Neural progenitor cell (in vitro differentiated cells): ENCODE measurements around the gene GRIK1. TPM values are rescaled to one million over a fixed set of nuclear protein-coding genes. Genes with fewer than 3 reads are reported as not detected.

Experiments used
- DNase-seq: peaks from one replicate; pipeline ENCODE4 v3.0.0-alpha.2; 2016; ENCODE audit warnings: low spot score
- H2AFZ ChIP-seq: fragments of 200-600 bp; sonication (generic); replicated peaks from 2 replicates; pipeline ENCODE4 v1.6.1; 2016; ENCODE audit warnings: antibody characterized with exemption
- H3F3A ChIP-seq: fragments of 200-600 bp; sonication (generic); 2 replicates; pipeline ENCODE4 v1.6.1; 2016; ENCODE audit warnings: antibody characterized with exemption, low read depth
- H3K27ac ChIP-seq: fragments of 200-600 bp; sonication (generic); 2 replicates; pipeline ENCODE4 v1.5.1; 2016; ENCODE audit warnings: mild to moderate bottlenecking
- H3K27me3 ChIP-seq: fragments of 200-600 bp; sonication (generic); 2 replicates; pipeline ENCODE4 v1.6.1; 2016; ENCODE audit warnings: mild to moderate bottlenecking, moderate library complexity
- H3K36me3 ChIP-seq: fragments of 200-600 bp; sonication (generic); 2 replicates; pipeline ENCODE4 v1.5.1; 2016
- H3K4me1 ChIP-seq: fragments of 200-600 bp; sonication (generic); 2 replicates; pipeline ENCODE4 v1.6.1; 2016; ENCODE audit warnings: mixed run types
- H3K4me2 ChIP-seq: fragments of 200-600 bp; sonication (generic); 2 replicates; pipeline ENCODE4 v1.6.1; 2016
- H3K4me3 ChIP-seq: fragments of 200-600 bp; sonication (generic); 2 replicates; pipeline ENCODE4 v1.5.1; 2016
- H3K79me2 ChIP-seq: fragments of 200-600 bp; sonication (generic); 2 replicates; pipeline ENCODE4 v1.6.1; 2016; ENCODE audit warnings: low read depth
- H3K9ac ChIP-seq: fragments of 200-600 bp; sonication (generic); 2 replicates; pipeline ENCODE4 v1.6.1; 2016
- H3K9me3 ChIP-seq: fragments of 200-600 bp; sonication (generic); 2 replicates; pipeline ENCODE4 v1.5.1; 2016; ENCODE audit warnings: low read depth
- H4K20me1 ChIP-seq: fragments of 200-600 bp; sonication (generic); 2 replicates; pipeline ENCODE4 v1.6.1; 2016; ENCODE audit warnings: low read depth
- H3K27ac Mint-ChIP-seq: 3 replicates; pipeline ENCODE4 v1.8.0; 2021; ENCODE audit warnings: mixed read lengths
- H3K27me3 Mint-ChIP-seq: 2 replicates; pipeline ENCODE4 v1.8.0; 2022; ENCODE audit warnings: low read depth, mild to moderate bottlenecking, inconsistent platforms, moderate library complexity, mixed read lengths; ENCODE audit not compliant: insufficient read depth
- H3K36me3 Mint-ChIP-seq: 3 replicates; pipeline ENCODE4 v1.8.0; 2021; ENCODE audit warnings: mixed read lengths
- H3K4me1 Mint-ChIP-seq: 3 replicates; pipeline ENCODE4 v1.8.0; 2021; ENCODE audit warnings: mixed read lengths
- H3K4me3 Mint-ChIP-seq: 3 replicates; pipeline ENCODE4 v1.8.0; 2021; ENCODE audit warnings: mild to moderate bottlenecking, moderate library complexity, mixed read lengths
- H3K9me3 Mint-ChIP-seq: 3 replicates; pipeline ENCODE4 v1.8.0; 2020; ENCODE audit warnings: mixed read lengths
- CTCF ChIP-seq: fragments of 200-600 bp; sonication (generic); IDR thresholded peaks from 2 replicates; pipeline ENCODE4 v1.5.1; 2017; ENCODE audit warnings: antibody characterized with exemption, mild to moderate bottlenecking
- EZH2 ChIP-seq: fragments of 200-600 bp; sonication (generic); IDR thresholded peaks from 2 replicates; pipeline ENCODE4 v1.6.1; 2017; ENCODE audit warnings: antibody characterized with exemption, mild to moderate bottlenecking, moderate library complexity
- EZH2phosphoT487 ChIP-seq: fragments of 200-600 bp; sonication (generic); IDR thresholded peaks from 2 replicates; pipeline ENCODE4 v1.6.1; 2017; ENCODE audit warnings: antibody characterized with exemption
- total RNA-seq: library from RNA; depleted of rRNA; stranded (reverse); fragments of >200 nt; gene quantifications from 2 replicates; pipeline ENCODE4 v1.2.3, GENCODE V29; 2015; ENCODE audit warnings: low replicate concordance

The GRIK1 gene
- total RNA-seq, 1 donor from 2014 or later: 1.6 TPM

GRCh38 chr21:29829564-29830275 is 110.1 kb downstream of the GRIK1 start:
- H3K27ac Mint-ChIP-seq: peak overlapping the region; percentile 19
- no peak overlapping the region for H3K4me3 Mint-ChIP-seq
- H4K20me1 ChIP-seq: no peaks in the 10 kb centered on the region
- no peaks in the 10 kb centered on the region for H3K9me3 ChIP-seq
- H3K4me1 ChIP-seq: no peaks in the 10 kb centered on the region
- H3K27me3 Mint-ChIP-seq: no peaks in the 10 kb centered on the region
- no peaks in the 10 kb centered on the region for H3K36me3 ChIP-seq
- no peak overlapping the region for H3K27ac ChIP-seq
- H3F3A ChIP-seq: no peaks in the 10 kb centered on the region
- H3K4me1 Mint-ChIP-seq: peaks cover 17% of the 10 kb centered on the region
- TF ChIP-seq EZH2 (no peak), EZH2phosphoT487 (no peak), CTCF (no peak)
- no peaks in the 10 kb centered on the region for H3K79me2 ChIP-seq
- peaks cover 9% of the 10 kb centered on the region for H3K36me3 Mint-ChIP-seq
- H3K9ac ChIP-seq: no peak overlapping the region
- H3K4me2 ChIP-seq: no peak overlapping the region
- no peak overlapping the region for H2AFZ ChIP-seq
- no peak overlapping the region for H3K4me3 ChIP-seq
- H3K9me3 Mint-ChIP-seq: peaks cover 30% of the 10 kb centered on the region
- DNase-seq: no peak
- no peaks in the 10 kb centered on the region for H3K27me3 ChIP-seq

- Histone ChIP-seq H3K27ac (no peak overlapping the region), H3K36me3 (no peaks in the 10 kb centered on the region), H3K4me1 (no peaks in the 10 kb centered on the region), H2AFZ (no peak overlapping the region), H4K20me1 (no peaks in the 10 kb centered on the region), H3K9me3 (no peaks in the 10 kb centered on the region), H3K27me3 (no peaks in the 10 kb centered on the region), H3K79me2 (no peaks in the 10 kb centered on the region), H3K9ac (no peak overlapping the region), H3F3A (no peaks in the 10 kb centered on the region), H3K4me2 (no peak overlapping the region), H3K4me3 (no peak overlapping the region)
- peaks cover 23% of the 10 kb centered on the region for H3K4me1 Mint-ChIP-seq
- no peak overlapping the region for H3K4me3 Mint-ChIP-seq
- no peak for DNase-seq
- TF ChIP-seq EZH2 (no peak), EZH2phosphoT487 (no peak), CTCF (no peak)
- peaks cover 19% of the 10 kb centered on the region for H3K9me3 Mint-ChIP-seq
- H3K27ac Mint-ChIP-seq: no peak overlapping the region
- H3K36me3 Mint-ChIP-seq: peaks cover 6% of the 10 kb centered on the region
- no peaks in the 10 kb centered on the region for H3K27me3 Mint-ChIP-seq
These were observed 112.1 kb downstream of the GRIK1 start for GRCh38 chr21:29827647-29828046.

- no peaks in the 10 kb centered on the region for H3K4me1 ChIP-seq
- H3K4me1 Mint-ChIP-seq: peaks cover 23% of the 10 kb centered on the region
- peaks cover 6% of the 10 kb centered on the region for H3K36me3 Mint-ChIP-seq
- H3K27me3 ChIP-seq: no peaks in the 10 kb centered on the region
- H3K4me2 ChIP-seq: no peak overlapping the region
- H3K9me3 ChIP-seq: no peaks in the 10 kb centered on the region
- H3K36me3 ChIP-seq: no peaks in the 10 kb centered on the region
- no peaks in the 10 kb centered on the region for H4K20me1 ChIP-seq
- H2AFZ ChIP-seq: no peak overlapping the region
- TF ChIP-seq EZH2phosphoT487: no peak
- no peak for TF ChIP-seq CTCF
- TF ChIP-seq EZH2: no peak
- H3K4me3 Mint-ChIP-seq: no peak overlapping the region
- no peak overlapping the region for H3K27ac Mint-ChIP-seq
- no peak overlapping the region for H3K27ac ChIP-seq
- H3K4me3 ChIP-seq: no peak overlapping the region
- no peak overlapping the region for H3K9ac ChIP-seq
- H3K27me3 Mint-ChIP-seq: no peaks in the 10 kb centered on the region
- no peak for DNase-seq
- H3K9me3 Mint-ChIP-seq: peaks cover 15% of the 10 kb centered on the region
- no peaks in the 10 kb centered on the region for H3K79me2 ChIP-seq
- no peaks in the 10 kb centered on the region for H3F3A ChIP-seq
These were observed 112.6 kb downstream of the GRIK1 start for GRCh38 chr21:29827236-29827635.
